GM12892 (cell line): ENCODE measurements around the gene KCNIP4.

ENCODE experiments used
- POLR2A ChIP-seq: IDR thresholded peaks from 2 replicates; pipeline ENCODE4 v1.6.1; 2011; ENCODE audit warnings: low read depth, low read length, control low read depth
- POLR2AphosphoS5 ChIP-seq: IDR thresholded peaks from 2 replicates; pipeline ENCODE4 v1.6.1; 2011; ENCODE audit warnings: low read depth, low read length, control low read depth
- TAF1 ChIP-seq: IDR thresholded peaks from 2 replicates; pipeline ENCODE4 v1.6.1; 2011; ENCODE audit warnings: low read depth, mild to moderate bottlenecking, control low read depth, low read length, borderline replicate concordance

DNA sequence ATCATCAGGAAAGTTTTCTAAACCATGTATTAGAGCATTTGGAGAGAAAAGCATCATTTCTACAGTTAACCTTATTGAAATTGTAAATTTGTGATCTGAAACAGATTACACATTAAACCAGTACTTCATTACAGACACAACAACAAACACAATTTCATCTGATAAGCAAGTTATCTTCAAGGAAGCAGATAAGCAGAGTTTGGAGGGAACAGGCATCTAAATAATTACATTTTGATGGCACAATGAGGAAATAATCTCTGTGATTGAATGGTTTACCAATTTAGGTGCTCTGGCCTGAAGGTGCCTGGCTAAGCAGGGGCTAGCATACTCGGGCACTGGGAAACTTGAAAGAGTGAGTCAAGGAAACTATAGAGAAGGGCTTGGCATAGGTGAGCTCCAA lies 628.5 kb downstream of the KCNIP4 start:
- TF ChIP-seq POLR2A (no peak), POLR2AphosphoS5 (no peak), TAF1 (no peak)
